ENCODE results near the gene BANF2. TPM values are rescaled to one million over a fixed set of nuclear protein-coding genes. Genes with fewer than 3 reads are reported as not detected.

BANF2 gene
- total and polyA plus RNA-seq, 2 of the 8 experiments (the other 6 are each of a cell fraction or from before 2014, with no cell fraction given) = not detected

DNA sequence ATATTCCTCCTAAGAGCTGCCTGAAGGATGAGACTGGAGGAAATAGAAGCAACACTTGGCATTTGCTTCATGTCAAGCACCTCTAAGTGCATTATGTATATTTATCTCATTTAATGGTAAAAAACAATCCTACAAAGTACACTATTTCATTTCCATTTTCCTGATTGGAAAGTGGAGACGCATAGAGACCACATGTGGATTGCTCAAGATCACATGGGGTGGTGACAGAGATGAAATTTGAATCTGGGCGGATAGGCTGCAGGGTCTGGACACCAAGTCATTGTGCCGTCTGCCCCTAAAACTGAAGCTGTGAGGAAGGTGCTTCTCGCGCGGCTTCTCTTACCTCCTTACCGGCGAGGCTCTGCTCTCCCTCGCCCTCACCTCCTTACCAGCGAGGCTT, 30.3 kb downstream of the BANF2 start:
- no peak overlapping the region for H3K56ac ChIP-seq (replicated peaks; ENCODE audit: insufficient read length, low read depth, low read length)
- DNase-seq (ENCODE audit: low read depth in 1 of 2, low spot score in 2 of 2) = no peak
- no peak overlapping the region for H2BK20ac ChIP-seq (ENCODE audit: low read length)
- H2BK120ac ChIP-seq (replicated peaks; ENCODE audit: low read depth, low read length) = no peak overlapping the region
- ChIA-PET CTCF (ENCODE audit: partially characterized antibody) (no interaction called here), POLR2A (ENCODE audit: partially characterized antibody) (no interaction called here)
- no peak overlapping the region for H3K27ac ChIP-seq (ENCODE audit: low read depth, low read length)
- H2AFZ ChIP-seq (ENCODE audit: low read length) = peak overlapping the region; percentile 70; the same call in 1 of the 2 replicates
- no peak for FAIRE-seq
- H3K4me2 ChIP-seq (ENCODE audit: insufficient read depth in 1 of 2, low read depth in 2 of 2, low read length in 2 of 2) = no peak overlapping the region
- no peak overlapping the region for H3K14ac ChIP-seq (ENCODE audit: insufficient read length)
- H3K79me2 ChIP-seq (ENCODE audit: control insufficient read depth in 1 of 2, insufficient read depth in 2 of 2, low read length in 2 of 2) = no peaks in the 10 kb centered on the region
- peaks cover 0 to 5% (median 0%) of the 10 kb centered on the region in 4 experiments; a peak in 1 of 7 replicates for H3K4me1 ChIP-seq (replicated peaks in 1 of 4; ENCODE audit: control insufficient read depth in 3 of 4, insufficient read depth in 4 of 4, low read length in 3 of 4)
- H2AK5ac ChIP-seq (ENCODE audit: low read depth, low read length) = 0 out of 2 replicates have a peak overlapping the region, but pooled peaks have one; percentile 9
- no peaks in the 10 kb centered on the region for H3K79me1 ChIP-seq (ENCODE audit: low read depth, low read length)
- H3K18ac ChIP-seq (ENCODE audit: extremely low read depth, low read length) = peak overlapping the region; percentile 48; the same call in 1 of the 2 replicates
- no peaks in the 10 kb centered on the region for H4K20me1 ChIP-seq (replicated peaks in 1 of 2; ENCODE audit: control insufficient read depth in 1 of 2, insufficient read depth in 2 of 2, low read length in 2 of 2)
- H4K91ac ChIP-seq (replicated peaks; ENCODE audit: insufficient read length, low read length) = peak overlapping the region; percentile 39
- no peak overlapping the region for H4K8ac ChIP-seq (ENCODE audit: extremely low read depth, insufficient read depth, low read length)
- WGBS, 2 experiments (ENCODE audit: extremely low coverage in 1 of 2, insufficient coverage in 1 of 2, insufficient read length in 1 of 2, insufficient replicate concordance in 2 of 2, low coverage in 1 of 2, low lambda C conversion rate in 2 of 2, missing lambda C conversion rate in 1 of 2) = 85% methylated on average over 10 of the region's 10 CpGs; no CpG with 5 or more reads in 1 of the 2 experiments
- no peak overlapping the region for H3K4me3 ChIP-seq (ENCODE audit: extremely low read depth in 1 of 4, insufficient read depth in 2 of 4, low read depth in 3 of 4, low read length in 4 of 4)
- H3K9ac ChIP-seq (replicated peaks in 1 of 4; ENCODE audit: extremely low read depth in 1 of 4, low read depth in 3 of 4, low read length in 3 of 4) = no peak overlapping the region
- peak overlapping the region; percentile 55; the same call in 1 of the 2 replicates for H2BK12ac ChIP-seq (ENCODE audit: low read depth, low read length)
- H3K36me3 ChIP-seq (ENCODE audit: control insufficient read depth in 2 of 4, insufficient read depth in 4 of 4, low read length in 3 of 4) = no peaks in the 10 kb centered on the region
- no peak overlapping the region for H2BK5ac ChIP-seq (ENCODE audit: low read depth, low read length)
- H3K4ac ChIP-seq (replicated peaks; ENCODE audit: insufficient read length, low read depth, low read length) = peak overlapping the region; percentile 36
- no peaks in the 10 kb centered on the region for H3K27me3 ChIP-seq (replicated peaks in 1 of 4; ENCODE audit: control insufficient read depth in 3 of 4, extremely low read depth in 1 of 4, insufficient read depth in 3 of 4, low read length in 3 of 4)
- no peak overlapping the region for H2BK15ac ChIP-seq (ENCODE audit: low read length)
- H3K23ac ChIP-seq (ENCODE audit: insufficient read length) = no peak overlapping the region
- no peak overlapping the region for H4K5ac ChIP-seq (ENCODE audit: insufficient read length, low read depth, low read length)
- no peaks in the 10 kb centered on the region for H3K9me3 ChIP-seq (ENCODE audit: insufficient read depth in 2 of 2, low read depth in 1 of 2, low read length in 1 of 2)
- H3K23me2 ChIP-seq (ENCODE audit: low read depth, low read length) = no peaks in the 10 kb centered on the region
- TF ChIP-seq, protein P1, sequence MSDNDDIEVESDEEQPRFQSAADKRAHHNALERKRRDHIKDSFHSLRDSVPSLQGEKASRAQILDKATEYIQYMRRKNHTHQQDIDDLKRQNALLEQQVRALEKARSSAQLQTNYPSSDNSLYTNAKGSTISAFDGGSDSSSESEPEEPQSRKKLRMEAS (IDR thresholded peaks at IDR 0.05) = no peak
- no peak for TF ChIP-seq TBP (IDR thresholded peaks at IDR 0.05; ENCODE audit: low read depth, low read length)
- no peak for TF ChIP-seq ATF3 (IDR thresholded peaks at IDR 0.05; ENCODE audit: insufficient read depth, low read depth, low read length)
- TF ChIP-seq JUN (IDR thresholded peaks at IDR 0.05; ENCODE audit: low read depth, low read length) = no peak
- no peak for TF ChIP-seq RAD21 (IDR thresholded peaks at IDR 0.05 in 1 of 2, conservative IDR thresholded peaks at IDR 0.05 in 1 of 2; ENCODE audit: low read depth in 2 of 2, low read length in 2 of 2)
- no peak for TF ChIP-seq GABPA (IDR thresholded peaks at IDR 0.05; ENCODE audit: borderline replicate concordance, insufficient read depth, low read length)
- no peak for TF ChIP-seq CTCF (IDR thresholded peaks at IDR 0.05; ENCODE audit: control extremely low read depth in 1 of 3, insufficient read depth in 1 of 3, low read depth in 1 of 3, low read length in 3 of 3)
- no peak for TF ChIP-seq NANOG (IDR thresholded peaks at IDR 0.05; ENCODE audit: insufficient read depth, low read depth, low read length, poor library complexity, severe bottlenecking)
- TF ChIP-seq RNF2 (IDR thresholded peaks at IDR 0.05; ENCODE audit: borderline replicate concordance, low read depth, low read length, missing control alignments, poor library complexity, severe bottlenecking) = no peak
